HEK293 (cell line): Measurements from ENCODE around the gene RTF2.

ENCODE experiments used
- FEZF1 ChIP-seq: fragments of 450-650 bp; formaldehyde crosslinking; IDR thresholded peaks from 2 replicates; pipeline ENCODE4 v1.5.1; 2016; ENCODE audit warnings: missing biosample characterization, missing genetic modification characterization
- GLI4 ChIP-seq: fragments of 450-650 bp; formaldehyde crosslinking; IDR thresholded peaks from 2 replicates; pipeline ENCODE4 v1.5.1; 2016; ENCODE audit warnings: missing biosample characterization, missing genetic modification characterization
- KLF9 ChIP-seq: fragments of 450-650 bp; formaldehyde crosslinking; IDR thresholded peaks from 2 replicates; pipeline ENCODE4 v1.5.1; 2016; ENCODE audit warnings: missing biosample characterization, missing genetic modification characterization, low read depth
- MYNN ChIP-seq: fragments of 450-650 bp; formaldehyde crosslinking; IDR thresholded peaks from 2 replicates; pipeline ENCODE4 v1.5.1; 2016; ENCODE audit warnings: missing biosample characterization, missing genetic modification characterization, borderline replicate concordance
- REPIN1 ChIP-seq: fragments of 450-650 bp; formaldehyde crosslinking; IDR thresholded peaks from 2 replicates; pipeline ENCODE4 v1.5.1; 2017; ENCODE audit warnings: missing biosample characterization, missing genetic modification characterization, low read depth
- YY1 ChIP-seq: fragments of 450-650 bp; formaldehyde crosslinking; IDR thresholded peaks from 2 replicates; pipeline ENCODE4 v1.5.1; 2018; ENCODE audit warnings: missing biosample characterization, missing genetic modification characterization
- ZNF133 ChIP-seq: fragments of 450-650 bp; formaldehyde crosslinking; IDR thresholded peaks from 2 replicates; pipeline ENCODE4 v1.5.1; 2016; ENCODE audit warnings: missing biosample characterization, missing genetic modification characterization
- ZNF19 ChIP-seq: fragments of 450-650 bp; formaldehyde crosslinking; IDR thresholded peaks from 2 replicates; pipeline ENCODE4; 2016; ENCODE audit warnings: missing biosample characterization, missing genetic modification characterization, low read depth
- ZNF274 ChIP-seq, 2 experiments: fragments of 200-500 bp in 1 of 2; fragments of 450-650 bp in 1 of 2; sonication (Bioruptor generic) in 1 of 2; formaldehyde crosslinking in 1 of 2; IDR thresholded peaks; 2 replicates each; pipeline versions ENCODE4 v1.5.1 to v1.6.1; 2014 to 2016; ENCODE audit warnings: borderline replicate concordance in 1 of 2, inconsistent platforms in 1 of 2, low read length in 1 of 2, missing biosample characterization in 1 of 2, missing genetic modification characterization in 1 of 2
- ZNF423 ChIP-seq: fragments of 450-650 bp; formaldehyde crosslinking; IDR thresholded peaks from 2 replicates; pipeline ENCODE4 v1.5.1; 2016; ENCODE audit warnings: missing biosample characterization, missing genetic modification characterization
- ZNF501 ChIP-seq: fragments of 450-650 bp; formaldehyde crosslinking; IDR thresholded peaks from 2 replicates; pipeline ENCODE4 v1.5.1; 2016; ENCODE audit warnings: missing biosample characterization, missing genetic modification characterization
- ZNF843 ChIP-seq: fragments of 450-650 bp; formaldehyde crosslinking; IDR thresholded peaks from 2 replicates; pipeline ENCODE4 v1.5.1; 2016; ENCODE audit warnings: missing biosample characterization, missing genetic modification characterization
- TF ChIP-seq, protein P1 (sequence below): fragments of 450-650 bp; formaldehyde crosslinking; IDR thresholded peaks from 2 replicates; pipeline ENCODE4 v1.5.1; 2016; ENCODE audit warnings: missing biosample characterization, missing genetic modification characterization

DNA sequence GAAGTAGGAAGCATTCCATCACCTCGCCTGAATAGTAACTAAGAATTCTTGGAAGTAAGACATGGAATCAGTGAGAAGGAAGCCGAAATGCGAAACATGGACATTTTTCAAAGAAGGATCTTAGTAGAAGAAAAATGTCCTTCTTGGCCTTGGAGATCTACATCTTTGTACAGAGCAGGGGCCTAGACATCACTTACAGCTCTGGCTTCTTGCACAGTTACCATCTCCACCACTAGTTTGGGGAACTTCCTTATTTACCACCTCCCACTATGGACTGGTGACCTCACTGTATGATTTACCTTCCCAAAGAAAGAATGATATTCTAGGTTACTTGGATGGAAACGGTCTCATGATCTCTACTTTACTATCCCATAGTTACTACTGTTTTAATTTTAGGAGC, 40.6 kb upstream of the RTF2 start:
- TF ChIP-seq MYNN (tag by site-specific recombination): no peak
- no peak for TF ChIP-seq ZNF274 (IDR thresholded peaks at IDR 0.05; ENCODE audit: low read length)
- no peak for TF ChIP-seq ZNF274 (tag by site-specific recombination; IDR thresholded peaks at IDR 0.05; ENCODE audit: borderline replicate concordance)
- TF ChIP-seq ZNF423 (tag by site-specific recombination): no peak
- no peak for TF ChIP-seq REPIN1 (tag by site-specific recombination)
- TF ChIP-seq, protein P1, sequence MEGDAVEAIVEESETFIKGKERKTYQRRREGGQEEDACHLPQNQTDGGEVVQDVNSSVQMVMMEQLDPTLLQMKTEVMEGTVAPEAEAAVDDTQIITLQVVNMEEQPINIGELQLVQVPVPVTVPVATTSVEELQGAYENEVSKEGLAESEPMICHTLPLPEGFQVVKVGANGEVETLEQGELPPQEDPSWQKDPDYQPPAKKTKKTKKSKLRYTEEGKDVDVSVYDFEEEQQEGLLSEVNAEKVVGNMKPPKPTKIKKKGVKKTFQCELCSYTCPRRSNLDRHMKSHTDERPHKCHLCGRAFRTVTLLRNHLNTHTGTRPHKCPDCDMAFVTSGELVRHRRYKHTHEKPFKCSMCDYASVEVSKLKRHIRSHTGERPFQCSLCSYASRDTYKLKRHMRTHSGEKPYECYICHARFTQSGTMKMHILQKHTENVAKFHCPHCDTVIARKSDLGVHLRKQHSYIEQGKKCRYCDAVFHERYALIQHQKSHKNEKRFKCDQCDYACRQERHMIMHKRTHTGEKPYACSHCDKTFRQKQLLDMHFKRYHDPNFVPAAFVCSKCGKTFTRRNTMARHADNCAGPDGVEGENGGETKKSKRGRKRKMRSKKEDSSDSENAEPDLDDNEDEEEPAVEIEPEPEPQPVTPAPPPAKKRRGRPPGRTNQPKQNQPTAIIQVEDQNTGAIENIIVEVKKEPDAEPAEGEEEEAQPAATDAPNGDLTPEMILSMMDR (tag by site-specific recombination): no peak
- TF ChIP-seq GLI4 (tag by site-specific recombination): no peak
- TF ChIP-seq ZNF843 (tag by site-specific recombination): no peak
- TF ChIP-seq ZNF19 (tag by site-specific recombination): no peak
- no peak for TF ChIP-seq ZNF133 (tag by site-specific recombination)
- no peak for TF ChIP-seq FEZF1 (tag by site-specific recombination)
- no peak for TF ChIP-seq YY1
- TF ChIP-seq KLF9 (tag by site-specific recombination): no peak
- no peak for TF ChIP-seq ZNF501 (tag by site-specific recombination)
